Loucy (cell line): ENCODE measurements around the gene TNFSF13.

ENCODE experiments used
- EZH2phosphoT487 ChIP-seq: fragments of 200-600 bp; IDR thresholded peaks from 2 replicates; pipeline ENCODE4 v1.6.1; 2018; ENCODE audit warnings: antibody characterized with exemption, mild to moderate bottlenecking, moderate library complexity, borderline replicate concordance
- TF ChIP-seq, protein P1 (sequence below): fragments of 200-600 bp; sonication (generic); conservative IDR thresholded peaks from 2 replicates; pipeline ENCODE4 v1.5.1; 2014; ENCODE audit warnings: mild to moderate bottlenecking, antibody characterized with exemption, low read length

DNA sequence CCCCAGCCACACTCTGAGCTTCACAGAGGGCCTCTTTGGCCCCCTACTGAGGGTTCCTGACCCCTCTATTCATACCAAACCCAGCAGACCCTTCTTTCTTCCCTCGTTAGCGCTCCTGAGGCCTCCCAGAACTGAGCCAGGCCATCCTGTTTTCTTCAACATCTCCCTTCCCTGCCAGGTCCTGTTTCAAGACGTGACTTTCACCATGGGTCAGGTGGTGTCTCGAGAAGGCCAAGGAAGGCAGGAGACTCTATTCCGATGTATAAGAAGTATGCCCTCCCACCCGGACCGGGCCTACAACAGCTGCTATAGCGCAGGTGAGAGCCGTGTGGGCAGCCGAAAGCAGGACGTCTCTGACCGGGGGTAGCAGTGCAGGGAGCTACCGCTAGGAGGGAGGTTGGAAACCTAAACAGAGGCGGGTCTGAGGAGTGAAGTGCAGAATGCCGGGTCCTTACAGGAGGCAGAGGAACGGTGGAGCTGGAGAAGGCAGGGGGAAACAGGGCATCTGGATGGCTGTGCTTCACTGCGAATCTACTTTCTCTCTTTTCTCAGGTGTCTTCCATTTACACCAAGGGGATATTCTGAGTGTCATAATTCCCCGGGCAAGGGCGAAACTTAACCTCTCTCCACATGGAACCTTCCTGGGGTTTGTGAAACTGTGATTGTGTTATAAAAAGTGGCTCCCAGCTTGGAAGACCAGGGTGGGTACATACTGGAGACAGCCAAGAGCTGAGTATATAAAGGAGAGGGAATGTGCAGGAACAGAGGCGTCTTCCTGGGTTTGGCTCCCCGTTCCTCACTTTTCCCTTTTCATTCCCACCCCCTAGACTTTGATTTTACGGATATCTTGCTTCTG is 1.9 kb downstream of the TNFSF13 start:
- TF ChIP-seq, protein P1, sequence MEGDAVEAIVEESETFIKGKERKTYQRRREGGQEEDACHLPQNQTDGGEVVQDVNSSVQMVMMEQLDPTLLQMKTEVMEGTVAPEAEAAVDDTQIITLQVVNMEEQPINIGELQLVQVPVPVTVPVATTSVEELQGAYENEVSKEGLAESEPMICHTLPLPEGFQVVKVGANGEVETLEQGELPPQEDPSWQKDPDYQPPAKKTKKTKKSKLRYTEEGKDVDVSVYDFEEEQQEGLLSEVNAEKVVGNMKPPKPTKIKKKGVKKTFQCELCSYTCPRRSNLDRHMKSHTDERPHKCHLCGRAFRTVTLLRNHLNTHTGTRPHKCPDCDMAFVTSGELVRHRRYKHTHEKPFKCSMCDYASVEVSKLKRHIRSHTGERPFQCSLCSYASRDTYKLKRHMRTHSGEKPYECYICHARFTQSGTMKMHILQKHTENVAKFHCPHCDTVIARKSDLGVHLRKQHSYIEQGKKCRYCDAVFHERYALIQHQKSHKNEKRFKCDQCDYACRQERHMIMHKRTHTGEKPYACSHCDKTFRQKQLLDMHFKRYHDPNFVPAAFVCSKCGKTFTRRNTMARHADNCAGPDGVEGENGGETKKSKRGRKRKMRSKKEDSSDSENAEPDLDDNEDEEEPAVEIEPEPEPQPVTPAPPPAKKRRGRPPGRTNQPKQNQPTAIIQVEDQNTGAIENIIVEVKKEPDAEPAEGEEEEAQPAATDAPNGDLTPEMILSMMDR, result no peak
- no peak for TF ChIP-seq EZH2phosphoT487
